Stimulated activated CD8-positive, alpha-beta memory T cell treated with anti-CD3 and anti-CD28 coated beads, Interleukin-15, amount 100 ng/mL, for 4 hours (primary cell): ENCODE measurements around the gene SETDB2.
A peak's percentile ranks its signal among the peaks of the same experiment; 100 is the strongest.

ENCODE experiments used
- DNase-seq, 2 donors: peaks; one replicate each; pipeline ENCODE4 v3.0.0-alpha.2; 2020; ENCODE audit warnings: low read depth in 2 of 2

Gene SETDB2

GRCh38 chr13:49429121-49429520 lies 15.0 kb upstream of the SETDB2 start:
- DNase-seq, result no peak

DNA sequence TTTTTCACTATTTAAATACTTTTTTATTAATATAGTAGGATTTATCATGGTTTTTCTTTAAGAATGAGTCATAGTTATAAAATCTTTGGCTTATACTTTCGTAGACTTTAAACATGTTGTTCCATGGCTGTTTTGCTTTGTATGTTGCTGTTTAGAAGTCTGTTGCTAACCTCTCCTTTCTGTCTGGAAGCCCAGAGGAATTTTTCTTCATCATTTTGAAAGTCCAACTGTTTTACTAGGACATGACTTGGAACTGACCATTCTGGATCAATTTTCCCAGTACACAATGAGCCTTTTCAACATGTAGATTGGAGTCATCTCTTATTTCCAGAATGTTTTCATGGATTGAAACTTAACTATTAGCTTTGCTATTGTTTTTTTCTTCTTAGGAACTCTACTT lies 8.1 kb upstream of the SETDB2 start:
- no peak for DNase-seq

GRCh38 chr13:49436890-49437289 lies 7.2 kb upstream of the SETDB2 start:
- no peak for DNase-seq

DNA sequence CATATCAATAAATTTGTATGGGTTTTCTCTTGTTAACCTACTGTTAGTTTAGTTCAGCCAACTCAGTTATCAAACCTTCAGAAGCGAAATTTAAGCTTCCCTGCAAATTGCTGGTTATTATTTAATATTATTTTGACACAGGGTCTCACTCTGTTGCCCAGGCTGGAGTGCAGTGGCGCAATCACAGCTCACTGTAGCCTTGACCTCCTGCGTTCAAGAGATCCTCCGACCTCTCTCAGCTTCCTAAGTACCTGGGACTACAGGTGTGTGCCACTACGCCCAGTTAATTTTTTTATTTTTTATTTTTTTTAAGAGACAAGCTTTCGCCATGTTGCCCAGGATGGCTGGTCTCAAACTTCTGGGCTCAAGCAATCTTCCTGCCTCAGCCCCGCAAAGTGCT lies 6.4 kb upstream of the SETDB2 start:
- DNase-seq, result no peak

GRCh38 chr13:49439609-49440008 lies 4.5 kb upstream of the SETDB2 start:
- no peak for DNase-seq

DNA sequence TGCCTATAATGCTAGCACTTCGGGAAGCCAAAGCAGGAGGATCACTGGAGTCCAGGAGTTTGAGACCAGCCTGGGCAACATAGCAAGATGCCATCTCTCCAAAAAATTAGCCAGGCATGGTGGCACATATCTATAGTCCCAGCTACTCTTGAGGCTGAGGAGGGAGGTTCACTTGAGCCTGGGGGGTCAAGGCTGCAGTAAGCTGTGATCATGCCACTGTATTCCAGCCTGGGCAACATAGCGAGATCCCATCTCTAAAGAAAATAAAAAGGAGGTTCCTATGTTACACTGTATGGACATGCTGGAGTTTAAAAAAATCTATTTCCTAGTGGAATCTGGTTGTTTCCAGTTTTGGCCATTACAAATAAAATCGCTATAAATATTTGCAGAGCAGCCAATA lies 2.8 kb upstream of the SETDB2 start:
- DNase-seq, result no peak

DNA sequence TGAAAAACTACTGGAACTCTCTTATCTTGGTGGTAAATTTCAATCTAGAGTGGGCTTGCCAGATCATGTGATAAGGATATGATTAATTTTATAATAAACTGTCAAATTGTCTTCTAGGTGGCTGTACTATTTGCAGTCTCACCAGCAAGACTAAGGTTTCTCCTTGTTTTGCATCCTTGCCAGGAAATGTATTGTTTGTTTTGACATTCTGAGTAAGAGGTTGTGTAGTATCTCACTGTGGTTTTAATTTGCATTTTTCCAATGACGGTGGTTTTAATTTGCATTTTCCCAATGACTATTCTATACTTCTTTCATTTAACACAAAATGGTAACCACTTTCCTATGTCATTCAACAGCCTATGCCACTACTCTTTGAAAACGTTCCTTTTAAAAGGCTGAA lies 2.2 kb upstream of the SETDB2 start:
- no peak for DNase-seq

DNA sequence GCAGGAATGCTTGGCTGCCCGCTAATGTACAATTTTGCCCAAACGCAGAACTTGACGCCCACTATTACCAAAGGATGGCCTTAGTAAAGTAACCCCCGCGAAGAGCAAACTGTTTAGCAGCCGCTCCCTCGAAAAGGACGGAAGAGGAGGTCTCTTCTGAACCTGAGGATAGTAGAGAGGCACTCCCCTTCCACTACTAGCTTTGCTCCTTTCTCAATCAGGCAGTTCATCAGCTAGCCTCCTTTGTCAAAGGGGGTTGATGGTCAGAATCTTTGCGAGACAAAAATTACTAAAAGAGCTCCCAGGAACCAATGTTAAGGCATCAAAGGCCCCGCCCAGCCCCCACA lies 744 bp upstream of the SETDB2 start:
- no peak for DNase-seq

DNA sequence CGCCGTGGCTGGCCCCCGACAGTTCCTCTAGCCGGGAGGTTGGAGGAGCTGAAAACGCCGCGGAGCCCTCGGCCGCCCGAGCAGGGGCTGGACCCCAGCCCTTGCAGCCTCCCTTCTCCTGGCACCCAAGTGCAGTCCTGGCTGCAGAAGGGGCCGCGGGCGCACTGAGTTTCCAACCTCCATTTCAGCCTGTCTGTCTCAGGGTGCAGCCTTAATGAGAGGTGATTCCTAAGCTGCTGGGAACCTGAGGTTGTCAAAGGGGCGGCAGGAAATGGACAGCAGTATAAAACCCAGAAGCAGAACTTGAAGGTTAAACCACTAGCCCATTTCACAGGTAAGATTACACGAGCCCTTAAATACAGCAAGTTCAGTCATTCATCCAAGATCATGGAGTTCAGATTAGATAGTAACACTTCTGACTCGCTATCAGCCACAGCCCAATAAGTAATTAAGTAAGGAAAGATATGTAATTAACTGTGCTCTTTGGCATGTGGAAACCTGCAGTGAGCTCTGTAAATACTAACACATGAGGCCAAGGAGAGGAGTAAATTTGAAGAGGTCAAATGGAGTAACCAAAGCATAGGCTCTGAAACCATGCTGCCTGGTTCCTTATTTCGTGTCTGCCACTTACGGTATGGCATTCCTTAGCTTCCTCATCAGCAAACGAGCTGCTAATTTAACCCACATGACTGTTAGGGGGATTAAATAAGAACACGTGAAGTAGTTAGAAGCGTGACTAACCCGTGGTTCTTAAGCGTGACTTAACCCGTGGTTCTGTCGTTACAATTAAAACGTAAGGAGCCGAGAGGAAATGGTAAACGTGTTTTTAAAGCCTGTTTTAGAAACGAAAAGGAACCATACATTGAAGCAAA lies 686 bp downstream of the SETDB2 start:
- peak in 1 of 2 donors; percentile 8 for DNase-seq

DNA sequence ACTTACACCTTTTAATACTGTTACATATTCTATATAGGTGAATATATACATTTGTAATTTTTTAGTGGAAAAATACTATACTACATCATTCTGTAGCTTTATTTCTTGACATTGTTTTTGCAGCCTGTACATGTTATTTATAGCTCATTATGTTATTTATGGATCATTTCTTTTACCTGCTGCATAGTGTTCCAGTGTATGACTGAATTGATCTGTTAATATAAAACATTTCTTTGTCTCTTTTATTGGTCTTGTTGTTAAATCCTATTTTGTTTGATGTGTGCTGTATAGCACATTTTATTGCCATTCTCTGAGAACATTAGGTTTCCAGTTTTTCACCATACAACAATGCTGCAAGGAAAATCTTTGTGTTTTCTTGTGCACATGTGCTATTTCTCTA lies 2.4 kb downstream of the SETDB2 start:
- DNase-seq, result no peak

GRCh38 chr13:49448753-49449152 lies 4.7 kb downstream of the SETDB2 start:
- DNase-seq, result no peak

DNA sequence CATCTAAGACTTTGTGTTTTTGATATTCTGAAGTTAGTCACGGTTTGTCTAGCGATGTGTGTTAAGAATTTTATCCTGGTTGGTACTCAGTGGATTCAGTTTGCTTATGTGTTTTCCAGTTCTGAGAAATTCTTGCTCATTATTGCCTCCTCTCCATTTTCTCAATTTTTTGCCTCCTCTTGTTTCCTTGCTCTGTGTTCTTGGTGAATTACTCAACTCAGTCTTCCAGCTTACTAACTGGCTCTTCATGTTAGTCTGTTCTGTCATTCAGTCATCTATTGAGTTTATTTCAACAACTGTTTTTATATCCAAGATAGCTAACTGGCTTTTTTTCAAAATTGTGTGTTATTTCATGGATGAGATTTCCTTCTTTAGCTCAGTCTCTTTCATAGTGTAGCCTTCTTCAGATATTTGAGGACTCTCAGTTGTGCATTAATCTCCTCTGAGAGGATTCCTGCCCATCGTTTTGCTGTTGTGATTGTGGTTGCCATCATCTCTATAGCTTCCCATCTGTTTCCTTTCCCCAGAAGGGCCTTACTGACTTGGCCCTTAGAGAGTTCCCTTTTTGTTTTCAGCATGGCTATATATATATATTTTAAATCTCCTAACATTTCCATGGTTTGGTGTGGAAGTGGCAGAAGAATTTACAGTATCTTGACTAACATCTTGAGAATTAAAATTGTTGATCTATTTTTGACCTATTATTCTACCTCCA lies 6.2 kb downstream of the SETDB2 start:
- DNase-seq, result no peak

- no peak for DNase-seq
Measured at GRCh38 chr13:49452725-49453457, 8.8 kb downstream of the SETDB2 start.

DNA sequence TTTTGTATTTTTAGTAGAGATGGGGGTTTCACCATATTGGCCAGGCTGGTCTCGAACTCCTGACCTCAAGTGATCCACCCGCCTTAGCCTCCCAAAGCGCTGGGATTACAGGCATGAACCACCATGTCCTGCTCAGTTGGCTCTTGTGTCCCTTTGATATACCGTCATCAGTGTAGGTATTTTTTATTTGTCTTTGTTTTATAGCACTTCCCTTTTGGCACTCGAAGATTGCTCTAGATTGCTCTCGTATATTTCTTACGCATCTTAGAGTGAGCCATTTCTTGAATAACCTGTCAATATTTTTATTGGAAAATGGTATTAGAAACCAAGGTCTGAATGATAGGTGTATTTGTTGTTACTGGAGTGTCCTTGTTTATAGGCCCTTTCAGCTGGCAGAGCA lies 9.4 kb downstream of the SETDB2 start:
- DNase-seq, result no peak

DNA sequence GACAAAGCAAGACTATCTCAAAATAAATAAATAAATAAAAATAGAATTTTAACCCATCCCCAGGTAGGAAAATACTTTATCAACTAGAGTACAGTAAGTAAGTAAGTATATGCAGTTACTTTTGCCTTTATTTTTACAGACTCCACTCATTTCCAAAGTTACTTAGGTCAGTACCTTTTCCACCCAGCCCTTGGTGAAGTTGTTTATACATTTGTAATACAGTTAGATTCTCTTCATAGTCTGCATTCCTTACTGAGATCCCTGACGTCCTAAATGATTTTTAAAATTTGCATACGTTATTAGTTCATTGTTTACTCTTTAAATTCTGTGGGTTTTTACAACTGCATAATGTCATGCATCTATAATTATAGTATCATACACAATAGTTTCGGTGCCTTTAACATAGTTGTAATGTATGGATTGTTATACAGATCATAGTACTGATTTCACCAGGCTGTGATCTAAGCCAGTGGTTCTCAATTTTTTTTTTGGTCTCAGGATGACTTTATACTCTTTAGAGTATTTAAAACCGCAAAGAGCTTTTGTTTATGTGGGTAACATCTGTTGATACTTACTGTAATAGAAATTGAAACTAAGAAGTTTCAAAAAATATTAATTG lies 10.4 kb downstream of the SETDB2 start:
- no peak for DNase-seq

DNA sequence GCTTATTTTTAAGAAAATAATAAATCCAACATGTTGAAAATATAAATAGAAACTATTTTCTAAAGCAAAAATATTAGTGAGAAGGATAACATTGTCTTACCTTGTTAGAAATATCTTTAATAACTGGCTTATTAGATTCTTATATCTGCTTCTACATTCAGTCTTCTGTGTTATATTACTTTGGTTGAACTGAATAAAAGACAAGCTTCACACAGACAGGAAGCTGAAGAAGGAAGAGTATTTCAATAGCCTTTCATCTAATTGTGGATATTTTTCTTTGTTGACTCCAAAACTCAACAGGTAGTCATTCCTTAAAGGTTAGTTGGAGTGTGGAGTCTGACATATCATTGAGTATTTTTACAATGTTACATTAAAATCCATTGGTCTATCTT lies 10.9 kb downstream of the SETDB2 start:
- DNase-seq, result no peak

- no peak for DNase-seq
Measured at GRCh38 chr13:49456156-49456555, 12.1 kb downstream of the SETDB2 start.

- DNase-seq, result no peak
Measured at GRCh38 chr13:49457221-49457620, 13.1 kb downstream of the SETDB2 start.

- no peak for DNase-seq
Measured at GRCh38 chr13:49459580-49459979, 15.5 kb downstream of the SETDB2 start.

DNA sequence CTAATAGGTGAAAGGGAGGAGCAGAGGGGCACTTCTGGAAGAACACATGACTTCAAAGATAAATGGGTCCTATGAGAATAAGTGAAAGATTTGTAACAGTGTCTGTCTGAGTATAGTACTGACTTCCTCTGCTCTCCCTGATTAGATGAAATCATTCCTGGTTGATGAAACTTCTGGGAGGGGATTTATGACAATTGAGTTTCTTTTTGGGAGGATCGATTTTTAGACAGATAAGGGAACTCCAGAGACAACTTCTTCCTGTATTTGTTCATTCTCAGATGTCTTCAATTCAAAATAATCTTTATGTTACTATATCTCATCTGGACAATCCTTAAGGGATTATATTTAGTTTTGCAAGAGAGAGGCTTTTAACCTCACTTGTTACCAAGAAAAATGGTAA lies 20.0 kb downstream of the SETDB2 start:
- DNase-seq, result no peak

GRCh38 chr13:49464621-49465325 lies 20.7 kb downstream of the SETDB2 start:
- no peak for DNase-seq
